ENCODE measurements around the gene CHDH. TPM values are rescaled to one million over a fixed set of nuclear protein-coding genes. Genes with fewer than 3 reads are reported as not detected.

Gene CHDH
- total RNA-seq, 4 donors from 2014 or later: 0.16 to 2.6 (median 1.6) TPM

DNA sequence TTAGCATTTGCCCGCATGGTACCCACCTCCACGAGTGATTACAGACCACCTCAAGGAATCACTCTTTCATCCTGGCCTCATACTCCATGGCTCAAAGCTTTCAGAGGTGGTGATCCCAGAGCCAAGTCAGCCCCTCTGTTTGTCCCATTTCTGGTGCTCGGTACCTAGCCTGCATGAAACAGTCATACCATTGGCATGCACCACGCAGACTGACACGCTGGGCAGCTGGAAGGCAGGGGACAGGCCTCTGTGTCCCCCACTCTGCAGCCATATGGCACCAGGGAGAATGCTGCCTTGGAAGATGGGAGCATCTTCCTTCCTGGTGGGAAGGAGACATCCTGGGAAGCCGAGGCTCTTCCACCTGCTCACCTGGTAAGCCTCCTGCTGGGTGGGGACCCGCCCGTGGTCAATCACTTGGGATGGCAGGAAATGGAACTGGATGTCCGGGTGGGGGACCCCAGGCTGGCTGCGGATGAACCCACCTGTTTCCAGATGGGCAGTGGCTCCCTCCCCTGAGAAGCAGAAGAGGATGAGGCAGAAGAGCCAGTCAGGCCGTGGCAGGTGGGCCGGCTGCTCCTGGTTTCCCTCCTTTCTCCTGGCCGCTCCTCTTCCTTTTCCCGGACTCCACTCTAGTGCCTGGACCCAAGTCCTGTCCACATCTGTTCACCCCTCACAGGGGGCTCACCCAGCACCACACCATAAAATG lies 26.9 kb downstream of the CHDH start:
- ATAC-seq (ENCODE audit: low FRiP score): no peak
- TF ChIP-seq, protein P1, sequence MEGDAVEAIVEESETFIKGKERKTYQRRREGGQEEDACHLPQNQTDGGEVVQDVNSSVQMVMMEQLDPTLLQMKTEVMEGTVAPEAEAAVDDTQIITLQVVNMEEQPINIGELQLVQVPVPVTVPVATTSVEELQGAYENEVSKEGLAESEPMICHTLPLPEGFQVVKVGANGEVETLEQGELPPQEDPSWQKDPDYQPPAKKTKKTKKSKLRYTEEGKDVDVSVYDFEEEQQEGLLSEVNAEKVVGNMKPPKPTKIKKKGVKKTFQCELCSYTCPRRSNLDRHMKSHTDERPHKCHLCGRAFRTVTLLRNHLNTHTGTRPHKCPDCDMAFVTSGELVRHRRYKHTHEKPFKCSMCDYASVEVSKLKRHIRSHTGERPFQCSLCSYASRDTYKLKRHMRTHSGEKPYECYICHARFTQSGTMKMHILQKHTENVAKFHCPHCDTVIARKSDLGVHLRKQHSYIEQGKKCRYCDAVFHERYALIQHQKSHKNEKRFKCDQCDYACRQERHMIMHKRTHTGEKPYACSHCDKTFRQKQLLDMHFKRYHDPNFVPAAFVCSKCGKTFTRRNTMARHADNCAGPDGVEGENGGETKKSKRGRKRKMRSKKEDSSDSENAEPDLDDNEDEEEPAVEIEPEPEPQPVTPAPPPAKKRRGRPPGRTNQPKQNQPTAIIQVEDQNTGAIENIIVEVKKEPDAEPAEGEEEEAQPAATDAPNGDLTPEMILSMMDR (IDR thresholded peaks at IDR 0.05): no peak
- DNase-seq (ENCODE audit: low spot score): no peak

DNA sequence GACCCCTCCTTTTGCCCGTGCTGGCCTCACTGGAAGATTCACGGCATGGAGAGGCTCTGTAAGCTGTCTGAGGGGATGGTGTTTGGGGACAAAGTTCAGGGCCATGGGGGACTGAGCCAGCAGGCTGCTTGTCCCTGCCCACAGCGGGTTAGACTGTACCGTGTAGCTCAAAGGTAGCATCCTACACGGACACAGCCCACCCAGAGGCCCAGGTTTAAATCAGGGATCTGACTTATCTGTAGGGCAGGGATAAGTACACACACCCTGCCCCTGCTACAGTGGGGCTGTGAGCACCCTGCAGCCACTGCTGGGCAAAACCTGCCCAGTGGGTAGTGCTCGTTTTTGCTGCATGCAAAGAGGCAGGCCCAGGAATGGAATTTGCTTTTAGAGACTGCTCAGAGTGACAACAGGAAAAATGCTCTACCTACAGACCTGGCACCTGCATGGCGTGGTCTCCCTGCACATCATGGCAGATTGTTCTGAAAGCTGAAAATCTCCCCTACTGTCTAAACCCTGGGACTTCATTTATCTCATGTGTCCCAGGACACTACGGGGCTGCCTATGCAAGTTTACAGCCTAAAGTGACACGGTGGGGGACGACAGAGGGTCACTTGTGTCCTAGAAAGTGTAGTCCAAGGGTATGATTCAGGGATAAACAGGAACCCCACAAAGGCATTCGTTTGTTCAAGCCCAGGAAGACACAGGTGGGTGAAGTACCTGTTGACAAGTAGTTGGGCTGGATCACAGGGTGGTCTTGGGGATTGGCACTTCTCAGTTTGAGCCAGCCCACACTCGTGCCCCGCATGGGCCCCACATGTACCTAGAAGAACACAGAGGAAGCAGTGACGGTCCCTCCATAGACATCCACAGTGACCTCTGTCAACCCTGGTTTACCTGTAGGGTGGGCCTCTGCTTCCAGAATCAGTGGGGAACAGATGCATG lies 27.7 kb downstream of the CHDH start:
- DNase-seq (ENCODE audit: low spot score) (no peak), ATAC-seq (ENCODE audit: low FRiP score) (no peak)
- TF ChIP-seq, protein P1 (IDR thresholded peaks at IDR 0.05): no peak

DNA sequence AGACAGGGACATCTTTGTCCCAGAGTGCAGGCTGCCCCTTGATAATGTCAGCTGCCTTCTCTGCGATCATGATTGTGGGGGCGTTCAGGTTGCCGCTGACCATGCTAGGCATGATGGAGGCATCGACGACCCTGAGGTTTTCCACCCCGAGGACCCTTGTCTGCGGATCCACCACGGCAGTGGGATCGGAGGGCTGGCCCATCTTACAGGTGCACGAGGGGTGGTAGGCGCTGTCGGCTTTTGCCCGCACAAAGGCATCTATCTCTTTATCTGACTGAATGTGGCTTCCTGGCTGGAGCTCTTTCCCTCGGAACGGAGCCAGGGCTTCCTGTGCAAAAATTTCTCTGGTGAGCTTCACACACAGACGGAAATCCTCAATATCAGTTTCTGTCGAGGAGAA lies 28.4 kb downstream of the CHDH start:
- TF ChIP-seq, protein P1 (IDR thresholded peaks at IDR 0.05): no peak
- DNase-seq (ENCODE audit: low spot score) (no peak), ATAC-seq (ENCODE audit: low FRiP score) (no peak)

DNA sequence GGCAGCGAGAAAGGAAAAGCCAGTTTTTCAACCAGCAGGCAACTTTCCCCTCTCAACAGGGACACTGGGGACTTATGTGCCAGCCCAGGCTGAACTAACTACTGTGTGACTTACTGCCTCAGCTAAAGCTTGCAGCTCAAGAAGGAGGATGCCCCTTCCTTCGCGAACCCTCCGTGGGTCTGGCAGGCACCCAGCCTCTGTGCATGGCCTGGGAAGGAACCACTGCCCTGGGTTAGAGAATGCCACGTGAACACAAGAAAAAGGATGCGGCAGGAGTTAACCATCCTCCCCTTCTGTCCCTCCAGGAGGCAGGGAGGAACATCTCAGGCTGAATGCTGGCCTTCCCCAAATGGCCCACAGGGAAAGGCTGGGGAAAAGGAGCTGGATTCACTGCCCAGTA lies 29.0 kb downstream of the CHDH start:
- no peak for ATAC-seq (ENCODE audit: low FRiP score)
- TF ChIP-seq, protein P1 (IDR thresholded peaks at IDR 0.05): no peak
- DNase-seq (ENCODE audit: low spot score): no peak

DNA sequence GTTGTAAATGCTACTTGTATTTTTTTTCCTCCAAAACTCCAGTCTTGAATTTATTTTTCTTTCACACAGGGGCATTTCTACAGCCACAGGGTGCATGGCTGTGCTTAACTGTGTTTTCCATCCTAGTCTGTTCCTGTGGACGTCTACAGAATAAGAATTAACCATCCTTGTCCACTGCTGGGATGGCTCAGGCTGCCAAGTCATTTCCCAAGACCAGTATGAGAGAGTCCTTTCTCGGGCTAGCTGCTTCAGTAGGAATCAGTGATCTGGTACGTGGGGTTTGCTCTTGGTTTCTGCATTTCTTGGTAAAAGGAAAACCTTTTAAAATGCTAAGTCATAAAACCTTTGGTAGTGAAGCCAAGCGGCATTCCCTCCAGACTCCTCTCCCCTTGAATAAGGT lies 29.8 kb downstream of the CHDH start:
- DNase-seq (ENCODE audit: low spot score) (no peak), ATAC-seq (ENCODE audit: low FRiP score) (no peak)
- TF ChIP-seq, protein P1 (IDR thresholded peaks at IDR 0.05): no peak

DNA sequence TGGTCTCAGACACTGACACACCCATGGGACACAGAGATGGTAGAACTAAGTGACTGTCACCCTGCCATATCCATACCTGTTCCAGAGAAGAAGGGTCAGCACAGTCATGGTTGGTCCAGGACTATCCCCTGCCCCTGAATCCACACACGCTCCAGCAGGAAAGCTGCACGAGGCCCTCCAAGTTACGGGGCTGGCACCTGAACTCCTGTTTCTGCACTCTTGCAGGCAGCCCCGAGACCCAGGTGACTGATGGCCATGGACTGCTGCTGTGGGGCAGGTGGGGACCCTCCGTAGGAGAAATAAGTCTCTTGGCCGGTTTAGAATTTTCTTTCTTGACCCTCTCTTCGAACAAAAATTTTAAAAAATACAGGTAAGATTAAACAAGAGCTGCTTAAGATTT lies 30.6 kb downstream of the CHDH start:
- ATAC-seq (ENCODE audit: low FRiP score): no peak
- TF ChIP-seq, protein P1 (IDR thresholded peaks at IDR 0.05): no peak
- DNase-seq (ENCODE audit: low spot score): no peak
